ENCODE measurements around the gene MGAT3. TPM values are rescaled to one million over a fixed set of nuclear protein-coding genes. Genes with fewer than 3 reads are reported as not detected.

MGAT3 gene
- total and polyA plus RNA-seq, 2 of the 8 experiments (the other 6 are each of a cell fraction or from before 2014, with no cell fraction given), result 4.3 to 9.2 TPM

- peak overlapping the region; percentile 26 to 39; a peak in 2 of 4 replicates for H3K4me2 ChIP-seq (ENCODE audit: insufficient read depth in 1 of 2, low read depth in 2 of 2, low read length in 2 of 2)
- no peak overlapping the region for H3K56ac ChIP-seq (replicated peaks; ENCODE audit: insufficient read length, low read depth, low read length)
- peak overlapping the region; percentile 5 for H4K91ac ChIP-seq (replicated peaks; ENCODE audit: insufficient read length, low read length)
- WGBS, 2 experiments (ENCODE audit: extremely low coverage in 1 of 2, insufficient coverage in 1 of 2, insufficient read length in 1 of 2, insufficient replicate concordance in 2 of 2, low coverage in 1 of 2, low lambda C conversion rate in 2 of 2, missing lambda C conversion rate in 1 of 2), result 65% methylated on average over 7 of the region's 7 CpGs; no CpG with 5 or more reads in 1 of the 2 experiments
- H4K5ac ChIP-seq (ENCODE audit: insufficient read length, low read depth, low read length), result no peak overlapping the region
- H3K4me1 ChIP-seq (replicated peaks in 1 of 4; ENCODE audit: control insufficient read depth in 3 of 4, insufficient read depth in 4 of 4, low read length in 3 of 4), result peaks cover 0 to 30% (median 20%) of the 10 kb centered on the region in 4 experiments; a peak in 6 of 7 replicates
- H3K9me3 ChIP-seq (ENCODE audit: insufficient read depth in 2 of 2, low read depth in 1 of 2, low read length in 1 of 2), result no peaks in the 10 kb centered on the region
- H2BK20ac ChIP-seq (ENCODE audit: low read length), result peak overlapping the region; percentile 86; the same call in 1 of the 2 replicates
- H2BK15ac ChIP-seq (ENCODE audit: low read length), result peak overlapping the region; percentile 92; the same call in 1 of the 2 replicates
- peaks cover 5 to 24% (median 18%) of the 10 kb centered on the region in 4 experiments; a peak in 6 of 7 replicates for H3K27me3 ChIP-seq (replicated peaks in 1 of 4; ENCODE audit: control insufficient read depth in 3 of 4, extremely low read depth in 1 of 4, insufficient read depth in 3 of 4, low read length in 3 of 4)
- peak overlapping the region; percentile 95; the same call in 1 of the 2 replicates for H2BK12ac ChIP-seq (ENCODE audit: low read depth, low read length)
- no peak overlapping the region for H3K9ac ChIP-seq (replicated peaks in 1 of 4; ENCODE audit: extremely low read depth in 1 of 4, low read depth in 3 of 4, low read length in 3 of 4)
- H2BK120ac ChIP-seq (replicated peaks; ENCODE audit: low read depth, low read length), result no peak overlapping the region
- no peak overlapping the region for H2AFZ ChIP-seq (ENCODE audit: low read length)
- H3K27ac ChIP-seq (ENCODE audit: low read depth, low read length), result no peak overlapping the region
- peak overlapping the region; percentile 90; the same call in 1 of the 2 replicates for H2AK5ac ChIP-seq (ENCODE audit: low read depth, low read length)
- H3K4ac ChIP-seq (replicated peaks; ENCODE audit: insufficient read length, low read depth, low read length), result no peak overlapping the region
- peak overlapping the region; percentile 78; the same call in 1 of the 2 replicates for H2BK5ac ChIP-seq (ENCODE audit: low read depth, low read length)
- H3K4me3 ChIP-seq (ENCODE audit: extremely low read depth in 1 of 4, insufficient read depth in 2 of 4, low read depth in 3 of 4, low read length in 4 of 4), result no peak overlapping the region
- FAIRE-seq (no peak), DNase-seq (ENCODE audit: low read depth in 1 of 2, low spot score in 2 of 2) (no peak)
- peak overlapping the region; percentile 84; the same call in 1 of the 2 replicates for H3K18ac ChIP-seq (ENCODE audit: extremely low read depth, low read length)
- H3K23ac ChIP-seq (ENCODE audit: insufficient read length), result no peak overlapping the region
- H3K79me1 ChIP-seq (ENCODE audit: low read depth, low read length), result no peaks in the 10 kb centered on the region; the same call in 1 of the 2 replicates
- H4K8ac ChIP-seq (ENCODE audit: extremely low read depth, insufficient read depth, low read length), result no peak overlapping the region
- POLR2A ChIA-PET (ENCODE audit: partially characterized antibody), result interaction anchor here (0.9 to 2.7 kb wide), 9 partner anchors 13 to 137 kb away, joined by 3 to 13 read pairs (median 5); partner anchors contain the start of gene RPL3
- H3K36me3 ChIP-seq (ENCODE audit: control insufficient read depth in 2 of 4, insufficient read depth in 4 of 4, low read length in 3 of 4), result no peaks in the 10 kb centered on the region
- no peak overlapping the region for H3K14ac ChIP-seq (ENCODE audit: insufficient read length)
- H3K79me2 ChIP-seq (ENCODE audit: control insufficient read depth in 1 of 2, insufficient read depth in 2 of 2, low read length in 2 of 2), result no peaks in the 10 kb centered on the region
- CTCF ChIA-PET (ENCODE audit: partially characterized antibody), result interaction anchor here (0.6 to 4.2 kb wide), 12 partner anchors 15 to 1348 kb away, joined by 3 to 19 read pairs (median 4); no protein-coding TSS in a partner anchor
- peaks cover 0 to 1% of the 10 kb centered on the region in 2 experiments for H4K20me1 ChIP-seq (replicated peaks in 1 of 2; ENCODE audit: control insufficient read depth in 1 of 2, insufficient read depth in 2 of 2, low read length in 2 of 2)
- peaks cover 11% of the 10 kb centered on the region; the same call in 1 of the 2 replicates for H3K23me2 ChIP-seq (ENCODE audit: low read depth, low read length)
- TF ChIP-seq CEBPB (IDR thresholded peaks at IDR 0.05; ENCODE audit: low read depth, low read length), result no peak
- TF ChIP-seq CHD1 (IDR thresholded peaks at IDR 0.05; ENCODE audit: low read depth, low read length), result no peak
- no peak for TF ChIP-seq POU5F1 (IDR thresholded peaks at IDR 0.05; ENCODE audit: low read depth, low read length)
- no peak for TF ChIP-seq NANOG (IDR thresholded peaks at IDR 0.05; ENCODE audit: insufficient read depth, low read depth, low read length, poor library complexity, severe bottlenecking)
- TF ChIP-seq TAF7 (optimal IDR thresholded peaks at IDR 0.05; ENCODE audit: borderline replicate concordance, low read depth, low read length), result no peak
- no peak for TF ChIP-seq EGR1 (IDR thresholded peaks at IDR 0.05; ENCODE audit: borderline replicate concordance, low read depth, low read length)
- no peak for TF ChIP-seq RAD21 (IDR thresholded peaks at IDR 0.05 in 1 of 2, conservative IDR thresholded peaks at IDR 0.05 in 1 of 2; ENCODE audit: low read depth in 2 of 2, low read length in 2 of 2)
- no peak for TF ChIP-seq SP1 (IDR thresholded peaks at IDR 0.05; ENCODE audit: low read depth, low read length)
- TF ChIP-seq CHD2 (IDR thresholded peaks at IDR 0.05; ENCODE audit: low read length), result no peak
- no peak for TF ChIP-seq ZNF274 (IDR thresholded peaks at IDR 0.05; ENCODE audit: borderline replicate concordance, extremely low read depth, low read length)
- no peak for TF ChIP-seq EZH2 (IDR thresholded peaks at IDR 0.05; ENCODE audit: low read depth, low read length, severe bottlenecking)
Observed at GRCh38 chr22:39454385-39454871, 2.4 kb upstream of the MGAT3 start.

Measured in H1 (cell line).